Suppressor macrophage treated with lipopolysaccharide for 1 hour (primary cell): ENCODE data around the gene STC2.

Source experiments
- DNase-seq, 3 donors: peaks; one replicate each; pipeline ENCODE4 v3.0.0-alpha.2; 2020 to 2022

The STC2 gene

DNA sequence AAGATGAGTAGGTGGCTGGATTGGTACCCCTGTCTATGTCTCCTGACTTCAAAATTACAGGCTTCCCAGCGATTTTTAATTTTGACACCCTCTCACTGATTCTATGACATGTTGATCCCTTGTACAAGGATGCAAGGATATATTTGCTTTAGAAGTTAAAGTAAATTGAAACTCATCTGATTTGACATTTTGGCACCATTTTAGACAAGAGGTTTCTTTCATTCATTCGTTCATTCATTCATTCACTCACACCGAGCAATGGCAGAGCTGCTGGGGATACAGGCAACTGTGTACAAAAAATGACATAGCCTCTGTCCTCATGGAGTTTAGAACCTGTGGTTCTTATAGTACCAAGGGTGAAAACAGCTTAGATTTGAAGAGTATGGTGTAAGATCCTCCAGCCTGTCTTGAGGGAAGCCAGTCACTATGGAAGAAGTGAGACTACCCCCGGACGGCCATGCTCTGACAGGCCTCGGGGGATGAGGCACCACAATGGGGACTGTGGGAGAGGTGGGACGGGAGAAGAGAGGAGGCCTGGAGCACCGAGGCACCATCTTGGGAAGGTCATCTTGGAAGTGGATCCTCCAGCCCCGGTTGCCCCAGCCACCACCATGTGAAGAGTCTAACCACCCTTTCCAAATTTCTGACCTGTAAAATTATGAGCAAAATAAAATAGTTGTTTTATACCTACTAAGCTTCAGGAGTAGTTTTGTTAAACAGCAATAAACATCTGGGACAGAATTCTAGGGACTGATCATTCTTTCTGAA, 16.2 kb downstream of the STC2 start:
- DNase-seq, result no peak

DNA sequence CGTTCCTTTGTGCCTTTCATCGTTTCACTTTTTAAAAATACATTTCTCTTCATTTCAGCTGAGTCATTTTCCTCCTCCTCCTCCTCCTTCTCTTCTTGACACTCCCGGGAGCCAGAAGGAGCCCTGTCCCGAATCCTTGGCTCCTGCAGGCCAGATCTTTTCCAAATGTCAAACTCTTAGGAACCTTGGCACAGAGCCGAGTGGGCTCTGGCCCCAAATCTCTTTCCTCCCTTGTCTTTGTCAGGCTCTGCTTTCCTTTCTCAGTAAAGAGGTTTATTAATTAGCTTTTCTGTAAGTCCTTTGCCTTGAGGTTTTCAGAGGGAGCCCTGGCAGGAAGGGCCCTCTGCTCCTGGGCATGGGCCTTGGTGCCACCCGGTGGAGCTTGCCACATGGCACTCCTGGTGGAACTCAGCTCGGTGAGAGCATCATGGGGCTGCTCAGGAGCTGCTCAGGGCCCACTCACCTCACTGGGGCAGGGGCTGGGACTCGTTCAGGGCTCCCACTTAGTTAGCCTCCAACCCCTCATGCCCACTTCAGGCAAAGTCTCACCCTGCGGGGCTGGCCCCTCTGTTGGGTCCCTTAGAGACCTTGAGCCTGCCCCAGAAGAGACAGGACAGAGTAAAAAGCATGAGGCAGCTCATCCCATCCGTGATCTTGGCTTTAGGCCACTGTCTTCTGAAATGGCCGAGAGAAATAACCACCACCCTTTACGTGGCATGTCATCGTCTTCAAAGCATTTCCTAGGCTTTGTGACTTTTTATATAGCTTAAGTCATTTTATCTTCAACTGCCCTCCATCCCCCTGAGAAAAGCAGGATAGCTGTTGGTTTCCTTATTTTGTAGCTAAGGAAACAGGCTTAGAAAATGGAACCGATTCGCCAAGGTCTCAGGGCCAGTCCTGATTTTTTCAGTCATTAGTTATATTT, 17.1 kb downstream of the STC2 start:
- DNase-seq, result no peak

DNA sequence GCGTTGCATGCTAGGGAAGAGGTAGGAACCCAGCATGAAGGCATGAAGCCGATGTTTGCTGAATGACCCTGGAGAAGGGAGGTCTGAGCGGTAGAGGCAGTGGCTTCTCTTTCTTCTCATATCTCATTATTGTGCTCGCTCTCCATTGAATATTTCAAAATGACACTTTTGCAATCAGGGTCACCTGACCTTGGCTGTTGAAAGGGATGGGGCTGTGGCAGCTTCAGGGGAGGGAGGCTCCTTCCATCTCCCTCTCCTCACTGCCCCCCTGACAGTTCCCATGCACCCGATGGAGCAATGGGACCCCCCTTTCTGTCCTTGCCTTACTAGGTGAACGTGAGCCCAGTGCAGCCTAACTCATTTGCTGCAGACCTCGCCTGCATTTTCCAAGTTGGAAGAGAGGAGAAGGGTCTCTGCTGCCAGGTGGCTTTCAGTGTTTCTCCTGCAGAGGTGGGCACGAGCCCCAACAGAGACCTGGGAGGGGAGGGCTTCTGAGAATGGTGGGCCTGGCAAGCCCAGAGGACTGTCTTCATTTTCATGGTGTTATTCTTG, 17.9 kb downstream of the STC2 start:
- no peak for DNase-seq

- DNase-seq, result no peak
Observed at GRCh38 chr5:173309731-173310130, 18.5 kb downstream of the STC2 start.

DNA sequence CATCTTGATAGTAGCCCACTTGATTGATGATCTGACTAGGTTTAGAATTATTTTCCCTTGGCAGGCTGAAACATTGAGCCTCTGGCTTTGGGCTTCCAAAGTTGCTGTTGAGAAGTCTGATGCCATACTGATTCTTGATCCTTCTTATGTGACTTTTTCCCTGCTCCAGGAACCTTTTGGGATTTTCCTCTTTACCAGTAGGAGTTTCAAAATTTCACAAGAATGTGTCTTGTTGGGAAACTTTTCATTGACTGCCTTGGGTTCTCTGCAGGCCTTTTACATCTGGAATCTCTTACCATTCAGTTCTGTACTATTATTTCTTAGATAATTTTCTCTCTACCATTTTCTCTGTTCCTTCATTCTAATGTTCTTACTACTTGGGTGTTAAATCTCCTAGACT, 20.0 kb downstream of the STC2 start:
- DNase-seq, result no peak

- no peak for DNase-seq
Observed at GRCh38 chr5:173307695-173308094, 20.5 kb downstream of the STC2 start.

GRCh38 chr5:173306695-173307094, 21.5 kb downstream of the STC2 start:
- DNase-seq, result no peak

- no peak for DNase-seq
Observed at GRCh38 chr5:173304591-173304988, 23.6 kb downstream of the STC2 start.

DNA sequence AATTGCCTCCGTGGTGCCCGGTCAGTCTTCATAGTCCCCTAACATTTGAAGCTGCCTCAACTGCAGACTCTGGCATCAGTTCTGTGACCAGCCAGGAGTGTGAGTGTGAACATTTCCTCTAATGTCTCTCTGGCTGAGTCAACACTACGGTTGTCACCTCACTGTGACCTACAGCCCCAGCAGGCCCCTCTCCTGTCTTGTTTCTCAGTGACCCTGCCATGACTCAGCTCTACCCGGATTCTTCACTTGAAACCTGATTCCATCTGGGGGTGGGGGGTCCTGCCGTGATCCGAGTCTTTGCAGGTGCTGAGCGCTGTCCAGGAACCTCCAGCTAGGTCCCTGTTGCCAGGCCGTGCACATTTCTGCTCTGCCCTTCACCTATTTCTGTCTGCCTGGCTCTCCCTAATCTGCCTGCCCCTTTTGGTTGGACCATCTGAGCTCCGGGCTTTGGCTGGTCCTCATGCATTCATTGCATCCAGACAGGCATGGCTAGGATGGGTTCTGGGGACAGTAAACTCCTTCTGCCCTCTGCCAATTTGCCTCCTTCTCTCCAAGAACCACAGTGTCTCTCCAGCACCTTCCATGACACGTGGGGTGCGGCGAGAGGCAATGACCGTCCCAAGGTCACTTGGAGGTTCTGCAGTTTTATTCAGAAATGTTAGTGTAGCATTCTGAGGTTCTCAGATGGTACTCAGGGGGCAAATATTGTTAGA, 24.2 kb downstream of the STC2 start:
- DNase-seq, result no peak

DNA sequence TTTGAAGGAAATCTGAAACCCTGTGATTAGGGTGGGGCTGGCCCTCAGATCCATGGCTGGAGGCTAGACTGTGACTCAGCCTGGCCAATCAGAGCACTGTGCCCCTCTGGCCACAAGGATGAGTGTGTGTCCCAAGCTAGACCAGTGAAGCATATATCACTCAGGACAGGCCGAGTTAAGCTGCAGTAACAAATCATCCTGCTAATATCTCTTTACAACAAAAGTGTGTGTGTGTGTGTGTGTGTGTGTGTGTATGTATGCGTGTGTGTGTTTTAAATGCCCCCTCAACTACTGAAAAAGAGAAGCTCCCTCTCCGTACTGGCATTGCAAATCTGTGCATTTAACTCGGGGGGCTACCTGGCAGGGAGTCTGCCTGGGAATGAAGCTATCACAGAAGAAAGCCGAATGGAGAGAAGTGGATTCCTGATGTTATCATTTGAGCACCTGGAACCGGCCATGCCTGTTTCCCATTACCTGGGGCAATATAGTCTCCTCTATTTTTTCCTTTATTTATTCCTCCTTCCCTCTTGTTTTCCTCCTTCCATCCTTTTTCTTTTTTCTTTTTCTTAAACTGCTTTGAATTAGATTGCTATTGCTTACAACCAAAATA, 25.6 kb downstream of the STC2 start:
- no peak for DNase-seq

DNA sequence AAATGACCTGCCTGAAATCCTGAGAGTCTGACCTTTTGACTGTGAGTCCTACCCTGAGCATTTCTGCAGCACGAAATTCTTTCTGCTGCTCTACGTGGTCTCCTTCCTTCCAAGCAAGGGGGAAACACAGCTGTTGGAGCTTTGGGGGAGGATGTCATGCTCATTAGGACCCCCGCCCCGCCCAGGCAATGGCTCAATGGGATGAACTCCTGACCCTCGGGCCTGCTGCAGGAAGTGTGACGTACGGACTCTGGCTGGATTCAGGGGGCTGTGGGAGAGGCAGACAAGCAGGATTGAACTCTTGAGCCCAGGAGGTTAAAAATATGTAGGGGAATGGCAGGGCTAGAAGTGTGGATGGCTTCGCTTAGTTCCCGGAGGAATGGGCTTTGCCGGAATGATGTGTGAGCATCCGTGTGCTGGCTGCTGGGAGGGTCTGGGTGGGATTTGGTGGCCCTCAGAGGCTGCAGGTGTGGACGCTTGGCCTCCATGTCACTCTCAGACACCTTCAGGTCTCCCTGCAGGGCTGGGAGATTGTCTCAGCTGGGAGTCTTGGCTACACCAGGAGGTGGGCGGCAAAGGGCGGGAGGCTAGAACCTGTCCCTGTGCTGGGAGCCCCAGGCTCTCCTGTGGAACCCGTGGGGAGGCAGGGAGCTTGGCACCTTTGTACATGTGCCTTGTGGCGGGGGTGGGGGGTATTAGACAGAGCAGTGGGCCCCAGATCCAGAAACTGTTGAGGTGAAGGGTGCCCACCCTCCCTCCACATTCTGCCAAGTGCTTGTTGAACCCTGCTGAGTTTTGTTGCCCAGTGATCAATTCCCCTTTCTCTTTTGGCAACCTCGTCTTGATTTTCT, 26.3 kb downstream of the STC2 start:
- no peak for DNase-seq

DNA sequence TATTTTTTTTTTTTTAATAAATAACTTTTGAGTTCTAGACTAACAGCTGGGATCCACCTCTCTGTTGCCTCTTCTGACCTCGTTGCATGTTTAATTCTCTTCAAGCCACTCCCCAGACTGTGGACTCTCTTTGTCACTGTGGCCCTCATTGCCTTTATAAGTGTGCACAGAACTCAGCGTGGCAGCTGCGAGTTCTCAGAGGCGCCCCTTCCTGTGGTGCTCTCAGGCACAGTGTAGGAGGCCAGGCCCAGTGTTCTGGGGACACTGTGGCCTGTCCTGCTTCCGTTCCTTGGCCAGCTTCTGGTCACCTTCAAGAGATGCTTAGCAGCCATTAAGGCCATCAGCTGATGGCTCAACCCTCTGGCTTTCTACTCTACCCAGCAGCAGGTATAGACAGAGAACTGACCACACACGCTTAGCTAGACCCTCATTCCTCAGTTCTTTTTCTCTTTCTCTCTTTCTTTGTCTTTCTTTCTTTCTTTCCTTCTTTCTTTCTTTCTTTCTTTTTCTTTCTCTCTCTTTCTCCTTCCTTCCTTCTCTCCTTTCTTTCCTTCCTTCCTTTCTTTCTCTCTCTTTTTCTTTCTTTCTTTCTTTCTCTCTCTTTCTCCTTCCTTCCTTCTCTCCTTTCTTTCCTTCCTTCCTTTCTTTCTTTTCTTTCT, 27.7 kb downstream of the STC2 start:
- no peak for DNase-seq

DNA sequence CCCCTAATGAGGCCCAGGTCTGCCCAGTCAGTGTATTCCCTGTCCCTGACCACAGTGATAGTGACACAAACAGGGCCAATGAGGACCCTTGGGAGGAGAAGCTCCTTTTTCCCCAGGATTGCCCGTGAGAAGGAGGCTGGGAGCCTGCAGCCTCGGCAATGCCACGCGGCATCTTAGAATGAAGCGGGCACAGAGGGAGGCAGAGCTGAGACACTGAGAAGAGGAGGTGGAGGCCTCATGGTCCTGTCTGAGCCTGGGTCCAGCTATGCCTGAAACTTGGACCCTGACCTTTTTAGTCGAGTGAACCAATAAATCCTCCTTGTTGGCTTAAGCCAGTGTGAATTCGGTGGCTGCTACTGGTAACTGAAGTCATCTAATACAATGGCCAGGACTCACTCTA, 28.4 kb downstream of the STC2 start:
- DNase-seq, result no peak

GRCh38 chr5:173298213-173298926, 29.8 kb downstream of the STC2 start:
- no peak for DNase-seq

- DNase-seq, result no peak
Observed at GRCh38 chr5:173297813-173298212, 30.4 kb downstream of the STC2 start.

DNA sequence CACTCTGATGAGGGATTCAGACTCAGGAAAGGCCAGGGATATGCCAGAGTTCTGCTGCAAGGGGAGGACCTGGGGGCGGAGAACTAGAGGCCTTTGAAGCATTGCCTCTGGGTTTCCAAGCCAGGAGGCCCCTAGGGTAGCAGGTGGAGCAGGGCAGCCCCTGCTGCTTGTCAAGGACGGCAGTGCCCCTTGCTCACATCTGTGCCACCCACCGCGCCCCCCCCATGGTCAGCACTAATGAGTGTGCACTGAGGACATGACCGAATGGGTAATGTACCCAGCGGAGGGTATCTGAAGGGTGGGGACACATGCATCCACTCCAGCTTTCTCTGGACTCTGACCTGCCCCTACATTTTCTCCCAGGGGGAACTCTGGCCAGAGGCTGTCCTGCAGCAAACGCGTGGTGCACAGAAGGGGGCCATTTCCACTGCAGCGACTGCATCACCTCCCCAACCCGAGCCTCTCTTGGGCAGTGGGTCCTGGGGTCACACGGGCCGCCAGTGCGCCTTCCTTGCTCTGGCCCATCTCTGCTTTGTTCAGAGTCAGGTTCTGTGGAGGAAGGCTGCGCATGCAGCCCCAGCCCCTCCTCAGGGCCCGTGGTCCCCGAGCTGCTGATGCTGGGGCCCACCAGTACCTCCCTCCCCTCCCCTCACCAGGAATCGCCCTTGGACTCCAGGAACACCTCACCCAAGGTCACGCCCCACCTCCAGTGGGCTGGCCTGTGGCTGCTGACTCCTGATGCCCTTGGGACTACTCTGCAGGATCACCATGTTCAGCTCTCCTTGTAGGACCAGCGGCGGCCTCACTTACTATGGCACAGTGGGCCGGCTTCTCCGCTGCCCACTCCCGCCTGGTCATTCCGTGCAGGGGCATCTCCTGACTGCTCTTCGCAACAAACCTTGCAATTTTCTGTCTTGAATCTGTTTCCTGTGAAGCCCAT, 31.2 kb downstream of the STC2 start:
- DNase-seq, result no peak

DNA sequence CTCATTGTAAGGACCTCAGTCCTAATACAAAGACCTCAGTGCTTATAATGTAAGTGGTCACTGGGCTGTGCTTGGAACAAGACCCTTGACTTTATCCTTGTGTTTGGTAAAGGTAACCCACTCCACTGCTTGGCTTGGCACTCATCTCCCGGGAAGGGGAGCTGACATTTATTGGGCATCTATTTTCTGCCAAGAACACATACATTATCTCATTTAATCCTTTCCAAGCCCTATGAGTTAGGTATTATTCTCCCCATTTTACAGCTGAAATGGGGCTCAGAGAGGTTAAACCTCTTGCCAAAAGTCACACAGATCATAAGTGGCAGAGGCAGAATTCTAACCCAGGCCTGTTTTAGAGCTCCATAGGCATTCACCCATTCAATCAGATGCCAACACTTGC, 32.4 kb downstream of the STC2 start:
- DNase-seq, result no peak

DNA sequence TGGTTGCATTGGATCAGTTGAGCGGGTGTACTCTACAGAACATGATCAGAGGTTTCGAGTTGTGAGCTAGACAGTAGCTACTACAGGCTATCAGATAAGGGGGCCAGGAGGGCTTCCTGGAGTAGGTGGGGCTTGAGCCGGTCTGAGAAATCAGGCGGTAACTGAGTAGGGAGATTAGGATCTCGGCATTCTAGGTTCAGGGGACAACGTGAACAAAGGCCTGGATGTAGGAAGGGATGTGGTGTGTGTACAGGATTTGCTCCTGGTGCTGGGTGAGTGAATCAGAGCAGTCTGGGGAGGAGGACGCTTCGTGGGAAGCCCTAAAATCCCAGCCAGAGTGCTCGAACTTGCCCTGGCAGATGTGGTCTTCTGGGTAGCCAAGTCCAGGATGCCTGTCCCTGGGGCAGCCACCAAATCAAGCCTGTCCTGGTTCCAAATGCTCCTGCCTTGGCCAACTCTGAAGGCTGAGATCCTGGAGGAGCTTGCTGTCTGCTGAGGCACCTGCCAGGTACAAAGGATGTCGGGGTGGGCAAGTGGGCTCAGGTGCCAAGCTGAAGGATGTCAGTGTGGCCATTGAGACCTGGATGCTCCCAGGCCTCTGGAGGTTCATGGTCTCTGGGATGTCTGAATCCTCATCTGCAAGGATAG, 33.4 kb downstream of the STC2 start:
- no peak for DNase-seq
